SK-N-SH treated with all-trans-retinoic acid at 6 μM for 48 hours (cell line): ENCODE data around the gene S100P.
"Not testable (repeated sequence)": the region's sequence is repeated elsewhere in the genome, so short reads cannot be mapped to it uniquely, and the experiment has no call there.

ENCODE experiments used
- OSR1 ChIP-seq: fragments of 250-450 bp; sonication (Bioruptor Pico); IDR thresholded peaks from 2 replicates; pipeline ENCODE4 v1.8.0; 2022; ENCODE audit warnings: moderate library complexity, mild to moderate bottlenecking, inconsistent platforms
- PATZ1 ChIP-seq: fragments of 250-450 bp; sonication (Bioruptor Pico); IDR thresholded peaks from 2 replicates; pipeline ENCODE4 v1.8.0; 2020; ENCODE audit warnings: mild to moderate bottlenecking, moderate library complexity, borderline replicate concordance
- PPARA ChIP-seq: fragments of 250-450 bp; sonication (Bioruptor Pico); IDR thresholded peaks from 2 replicates; pipeline ENCODE4 v1.5.0; 2020; ENCODE audit warnings: mild to moderate bottlenecking, borderline replicate concordance
- SNAI2 ChIP-seq: fragments of 250-450 bp; sonication (Bioruptor Pico); IDR thresholded peaks from 2 replicates; pipeline ENCODE4 v1.5.0; 2020; ENCODE audit warnings: mild to moderate bottlenecking, moderate library complexity
- ZC3H10 ChIP-seq: fragments of 250-450 bp; sonication (Bioruptor Pico); IDR thresholded peaks from 2 replicates; pipeline ENCODE4 v1.5.1; 2021; ENCODE audit warnings: mild to moderate bottlenecking, moderate library complexity
- ZFP3 ChIP-seq: fragments of 250-450 bp; sonication (Bioruptor Pico); IDR thresholded peaks from 2 replicates; pipeline ENCODE4 v1.5.0; 2020; ENCODE audit warnings: mild to moderate bottlenecking, moderate library complexity
- ZFP30 ChIP-seq: fragments of 450-650 bp; formaldehyde crosslinking; IDR thresholded peaks from 2 replicates; pipeline ENCODE4 v1.5.0; 2022; ENCODE audit warnings: mild to moderate bottlenecking, moderate library complexity
- ZNF565 ChIP-seq: fragments of 450-650 bp; formaldehyde crosslinking; conservative IDR thresholded peaks from 2 replicates; pipeline ENCODE4 v1.5.0; 2020; ENCODE audit warnings: low read depth, mild to moderate bottlenecking, moderate library complexity
- ZNF8 ChIP-seq: fragments of 450-650 bp; formaldehyde crosslinking; IDR thresholded peaks from 2 replicates; pipeline ENCODE4 v1.5.0; 2020; ENCODE audit warnings: mild to moderate bottlenecking, moderate library complexity
- TF ChIP-seq, protein P1 (sequence below): fragments of 250-450 bp; sonication (Bioruptor Pico); IDR thresholded peaks from 2 replicates; pipeline ENCODE4 v1.5.1; 2020; ENCODE audit warnings: low read depth, mild to moderate bottlenecking, moderate library complexity

- not testable (repeated sequence) for TF ChIP-seq PPARA (CRISPR knock-in tag); ZFP3 (CRISPR knock-in tag); OSR1 (CRISPR knock-in tag); PATZ1 (CRISPR knock-in tag); ZNF565; ZFP30 (CRISPR knock-in tag); ZC3H10 (CRISPR knock-in tag); ZNF8 (CRISPR knock-in tag); SNAI2
- TF ChIP-seq, protein P1, sequence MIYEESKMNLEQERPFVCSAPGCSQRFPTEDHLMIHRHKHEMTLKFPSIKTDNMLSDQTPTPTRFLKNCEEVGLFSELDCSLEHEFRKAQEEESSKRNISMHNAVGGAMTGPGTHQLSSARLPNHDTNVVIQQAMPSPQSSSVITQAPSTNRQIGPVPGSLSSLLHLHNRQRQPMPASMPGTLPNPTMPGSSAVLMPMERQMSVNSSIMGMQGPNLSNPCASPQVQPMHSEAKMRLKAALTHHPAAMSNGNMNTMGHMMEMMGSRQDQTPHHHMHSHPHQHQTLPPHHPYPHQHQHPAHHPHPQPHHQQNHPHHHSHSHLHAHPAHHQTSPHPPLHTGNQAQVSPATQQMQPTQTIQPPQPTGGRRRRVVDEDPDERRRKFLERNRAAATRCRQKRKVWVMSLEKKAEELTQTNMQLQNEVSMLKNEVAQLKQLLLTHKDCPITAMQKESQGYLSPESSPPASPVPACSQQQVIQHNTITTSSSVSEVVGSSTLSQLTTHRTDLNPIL = not testable (repeated sequence)
Observed at GRCh38 chr4:6654211-6654610, 39.5 kb upstream of the S100P start.
